Measurements from ENCODE around the gene ADGRD1.

The ADGRD1 gene

GRCh38 chr12:131176926-131177325 is 223.2 kb downstream of the ADGRD1 start:
- Histone ChIP-seq H4K20me1 (ENCODE audit: control insufficient read depth, insufficient read depth, low read depth, low read length) (no peaks in the 10 kb centered on the region), H3K36me3 (ENCODE audit: control insufficient read depth, low read length) (no peaks in the 10 kb centered on the region), H3K9me2 (replicated peaks; ENCODE audit: control insufficient read depth, low read length) (no peaks in the 10 kb centered on the region), H3K4me2 (ENCODE audit: low read length) (no peak overlapping the region), H3K9me3 (ENCODE audit: control insufficient read depth, insufficient read depth, low read length) (no peaks in the 10 kb centered on the region), H3K4me1 (ENCODE audit: control insufficient read depth, low read length) (no peaks in the 10 kb centered on the region), H3K27ac (ENCODE audit: low read depth, low read length) (no peak overlapping the region), H3F3A (ENCODE audit: control insufficient read depth, insufficient read depth) (no peaks in the 10 kb centered on the region), H3K27me3 (ENCODE audit: control insufficient read depth, low read length) (peaks cover 3% of the 10 kb centered on the region; the same call in 1 of the 2 replicates), H3K4me3 (ENCODE audit: low read length) (no peak overlapping the region), H3K79me2 (ENCODE audit: control insufficient read depth, low read length) (no peaks in the 10 kb centered on the region)
- TF ChIP-seq CTCF (IDR thresholded peaks at IDR 0.05; ENCODE audit: low read depth, low read length, poor library complexity, severe bottlenecking) (no peak), EZH2phosphoT487 (IDR thresholded peaks at IDR 0.05; ENCODE audit: borderline replicate concordance, low read length) (no peak)

GRCh38 chr12:131177599-131177998 is 223.9 kb downstream of the ADGRD1 start:
- H3K36me3 ChIP-seq (ENCODE audit: control insufficient read depth, low read length), result no peaks in the 10 kb centered on the region
- no peaks in the 10 kb centered on the region for H3K9me3 ChIP-seq (ENCODE audit: control insufficient read depth, insufficient read depth, low read length)
- H3K4me1 ChIP-seq (ENCODE audit: control insufficient read depth, low read length), result no peaks in the 10 kb centered on the region
- no peaks in the 10 kb centered on the region for H3K9me2 ChIP-seq (replicated peaks; ENCODE audit: control insufficient read depth, low read length)
- H3K4me3 ChIP-seq (ENCODE audit: low read length), result no peak overlapping the region
- no peaks in the 10 kb centered on the region for H3F3A ChIP-seq (ENCODE audit: control insufficient read depth, insufficient read depth)
- H4K20me1 ChIP-seq (ENCODE audit: control insufficient read depth, insufficient read depth, low read depth, low read length), result no peaks in the 10 kb centered on the region
- H3K27me3 ChIP-seq (ENCODE audit: control insufficient read depth, low read length), result no peaks in the 10 kb centered on the region
- no peak overlapping the region for H3K27ac ChIP-seq (ENCODE audit: low read depth, low read length)
- TF ChIP-seq CTCF (IDR thresholded peaks at IDR 0.05; ENCODE audit: low read depth, low read length, poor library complexity, severe bottlenecking), result no peak
- TF ChIP-seq EZH2phosphoT487 (IDR thresholded peaks at IDR 0.05; ENCODE audit: borderline replicate concordance, low read length), result no peak
- H3K4me2 ChIP-seq (ENCODE audit: low read length), result no peak overlapping the region
- no peaks in the 10 kb centered on the region for H3K79me2 ChIP-seq (ENCODE audit: control insufficient read depth, low read length)

- H3K4me3 ChIP-seq (ENCODE audit: low read length), result no peak overlapping the region
- H3F3A ChIP-seq (ENCODE audit: control insufficient read depth, insufficient read depth), result no peaks in the 10 kb centered on the region
- no peak overlapping the region for H3K27ac ChIP-seq (ENCODE audit: low read depth, low read length)
- TF ChIP-seq EZH2phosphoT487 (IDR thresholded peaks at IDR 0.05; ENCODE audit: borderline replicate concordance, low read length) (no peak), CTCF (IDR thresholded peaks at IDR 0.05; ENCODE audit: low read depth, low read length, poor library complexity, severe bottlenecking) (no peak)
- H4K20me1 ChIP-seq (ENCODE audit: control insufficient read depth, insufficient read depth, low read depth, low read length), result no peaks in the 10 kb centered on the region
- no peaks in the 10 kb centered on the region for H3K4me1 ChIP-seq (ENCODE audit: control insufficient read depth, low read length)
- peaks cover 10% of the 10 kb centered on the region for H3K27me3 ChIP-seq (ENCODE audit: control insufficient read depth, low read length)
- no peaks in the 10 kb centered on the region for H3K36me3 ChIP-seq (ENCODE audit: control insufficient read depth, low read length)
- no peaks in the 10 kb centered on the region for H3K79me2 ChIP-seq (ENCODE audit: control insufficient read depth, low read length)
- H3K9me3 ChIP-seq (ENCODE audit: control insufficient read depth, insufficient read depth, low read length), result peaks cover 9% of the 10 kb centered on the region; the same call in 1 of the 2 replicates
- H3K4me2 ChIP-seq (ENCODE audit: low read length), result no peak overlapping the region
- H3K9me2 ChIP-seq (replicated peaks; ENCODE audit: control insufficient read depth, low read length), result no peaks in the 10 kb centered on the region
Measured at GRCh38 chr12:131187602-131188001, 233.9 kb downstream of the ADGRD1 start.
